Measurements from ENCODE around the gene UBE2H. TPM values are rescaled to one million over a fixed set of nuclear protein-coding genes. Genes with fewer than 3 reads are reported as not detected.
"Not testable (repeated sequence)": the region's sequence is repeated elsewhere in the genome, so short reads cannot be mapped to it uniquely, and the experiment has no call there.

The UBE2H gene
- total RNA-seq, 1 donor: 69.1 TPM

DNA sequence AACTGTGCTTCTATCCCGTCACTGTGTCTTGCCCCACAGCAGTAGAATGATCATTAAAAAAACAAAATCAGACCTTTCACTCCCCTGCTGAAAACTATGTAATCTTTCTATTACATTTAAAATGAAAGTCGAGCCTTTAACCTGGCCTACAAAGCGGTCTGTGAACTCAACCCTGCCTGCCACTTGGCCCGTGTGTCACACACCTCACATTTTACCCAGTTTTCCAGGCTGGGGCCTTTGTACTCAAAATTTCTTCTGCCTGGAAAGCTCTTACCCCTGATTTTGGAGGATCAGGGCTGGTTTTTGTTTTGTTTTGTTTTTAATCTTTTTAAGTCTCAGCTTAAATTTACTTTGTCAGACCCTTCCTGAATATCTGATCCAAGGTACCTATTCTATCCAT is 82.1 kb downstream of the UBE2H start:
- no peak for TF ChIP-seq CTCF (IDR thresholded peaks at IDR 0.05; ENCODE audit: insufficient read depth, low read depth, low read length)
- no peak overlapping the region for H3K4me3 ChIP-seq (ENCODE audit: low read depth, low read length)
- DNase-seq (ENCODE audit: low read depth): no peak

DNA sequence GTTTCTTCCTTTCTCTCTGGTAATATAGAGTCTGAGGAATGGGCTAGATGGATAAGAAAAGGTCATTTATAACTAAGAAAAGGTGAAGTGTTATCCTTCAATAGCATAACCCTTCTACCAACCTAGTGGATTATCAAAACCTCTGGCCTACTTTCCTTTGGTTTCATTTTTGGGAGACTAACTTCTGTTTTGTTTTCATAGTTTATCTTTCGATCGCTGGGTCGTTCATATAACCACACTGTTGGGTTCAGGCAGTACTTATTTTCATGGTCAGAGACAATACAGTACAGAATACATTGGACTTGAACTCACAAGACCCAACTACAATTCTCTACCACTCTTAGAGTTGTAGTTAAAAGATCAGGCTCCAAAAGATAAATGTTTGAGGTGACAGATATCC is 86.5 kb downstream of the UBE2H start:
- no peak overlapping the region for H3K4me3 ChIP-seq (ENCODE audit: low read depth, low read length)
- no peak for TF ChIP-seq CTCF (IDR thresholded peaks at IDR 0.05; ENCODE audit: insufficient read depth, low read depth, low read length)
- DNase-seq (ENCODE audit: low read depth): no peak

DNA sequence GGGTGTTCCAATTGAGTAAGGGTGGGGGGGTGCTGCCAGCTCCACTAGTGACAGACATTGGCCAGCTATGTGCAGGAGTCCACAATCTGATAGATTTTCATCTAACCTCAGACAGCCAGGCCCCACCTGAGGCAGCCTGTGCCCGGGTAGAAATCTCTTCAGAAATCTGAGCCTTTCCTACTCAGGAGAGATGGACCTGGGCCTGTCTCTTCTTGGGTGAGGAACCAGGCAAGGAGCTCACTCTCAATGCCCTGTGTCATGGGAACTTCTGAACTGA is 86.9 kb downstream of the UBE2H start:
- DNase-seq (ENCODE audit: low read depth): no peak
- H3K4me3 ChIP-seq (ENCODE audit: low read depth, low read length): no peak overlapping the region
- no peak for TF ChIP-seq CTCF (IDR thresholded peaks at IDR 0.05; ENCODE audit: insufficient read depth, low read depth, low read length)

- peak; percentile 50 for DNase-seq (ENCODE audit: low read depth)
- TF ChIP-seq CTCF (IDR thresholded peaks at IDR 0.05; ENCODE audit: insufficient read depth, low read depth, low read length): no peak
- H3K4me3 ChIP-seq (ENCODE audit: low read depth, low read length): no peak overlapping the region
These were observed 87.5 kb downstream of the UBE2H start for GRCh38 chr7:129865093-129865924.

DNA sequence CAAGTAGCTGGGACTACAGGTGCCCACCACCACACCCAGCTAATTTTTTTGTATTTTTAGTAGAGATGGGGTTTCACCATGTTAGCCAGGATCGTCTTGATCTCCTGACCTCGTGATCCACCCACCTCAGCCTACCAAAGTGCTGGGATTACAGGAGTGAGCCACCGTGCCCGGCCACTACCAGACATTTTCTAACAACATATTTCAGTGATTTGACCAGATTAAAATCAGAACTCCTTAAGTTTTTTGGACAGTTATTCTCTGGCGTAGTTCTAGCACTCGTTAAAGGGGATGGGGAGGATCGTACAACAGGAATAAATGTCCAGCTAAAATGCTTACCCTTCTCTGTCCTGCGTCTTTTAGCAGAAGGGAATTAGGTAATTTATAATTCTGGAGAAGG is 88.1 kb downstream of the UBE2H start:
- H3K4me3 ChIP-seq (ENCODE audit: low read depth, low read length); DNase-seq (ENCODE audit: low read depth): not testable (repeated sequence)

DNA sequence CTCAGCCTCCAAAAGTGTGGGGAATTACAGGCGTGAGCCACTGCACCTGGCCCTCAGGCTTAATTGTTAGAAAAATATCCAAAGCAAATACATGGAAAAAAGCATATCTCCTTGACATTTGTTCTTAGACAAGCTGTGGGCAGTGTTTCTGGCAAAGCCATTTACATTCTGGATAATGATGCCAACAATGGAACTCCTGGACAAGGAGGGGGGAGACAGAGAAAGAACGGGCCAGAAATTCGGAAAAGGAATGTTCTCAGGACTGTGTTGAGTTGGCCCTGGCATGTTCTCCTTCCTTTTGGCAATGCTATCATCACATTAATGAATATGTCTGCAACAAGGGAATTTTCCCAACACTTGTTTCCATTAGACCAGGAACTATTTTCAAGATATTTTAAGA is 88.7 kb downstream of the UBE2H start:
- no peak for DNase-seq (ENCODE audit: low read depth)
- no peak for TF ChIP-seq CTCF (IDR thresholded peaks at IDR 0.05; ENCODE audit: insufficient read depth, low read depth, low read length)
- H3K4me3 ChIP-seq (ENCODE audit: low read depth, low read length): no peak overlapping the region

- H3K4me3 ChIP-seq (ENCODE audit: low read depth, low read length): no peak overlapping the region
- no peak for TF ChIP-seq CTCF (IDR thresholded peaks at IDR 0.05; ENCODE audit: insufficient read depth, low read depth, low read length)
- DNase-seq (ENCODE audit: low read depth): no peak
These were observed 90.1 kb downstream of the UBE2H start for GRCh38 chr7:129862682-129863081.

DNA sequence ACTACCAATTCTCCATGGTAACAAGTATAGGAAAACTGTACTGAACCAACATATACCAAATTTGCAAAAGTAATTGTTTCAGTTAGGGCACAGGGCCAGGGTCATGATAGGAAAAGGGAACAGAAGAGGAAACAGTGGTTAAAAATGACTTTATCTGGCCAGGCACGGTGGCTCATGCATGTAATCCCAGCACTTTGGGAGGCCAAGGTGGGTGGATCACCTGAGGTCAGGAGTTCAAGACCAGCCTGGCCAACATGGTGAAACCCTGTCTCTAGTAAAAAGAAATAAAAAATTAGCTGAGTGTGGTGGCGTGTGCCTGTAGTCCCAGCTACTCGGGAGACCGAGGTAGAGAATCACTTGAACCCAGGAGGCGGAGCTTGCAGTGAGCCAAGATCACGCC is 92.0 kb downstream of the UBE2H start:
- H3K4me3 ChIP-seq (ENCODE audit: low read depth, low read length); DNase-seq (ENCODE audit: low read depth): not testable (repeated sequence)

Measured in fibroblast of villous mesenchyme (primary cell).